ENCODE data around the gene ESRRG. TPM values are rescaled to one million over a fixed set of nuclear protein-coding genes. Genes with fewer than 3 reads are reported as not detected.

ESRRG gene
- total RNA-seq, 4 donors from 2014 or later = 0.76 to 7.0 (median 5.2) TPM

DNA sequence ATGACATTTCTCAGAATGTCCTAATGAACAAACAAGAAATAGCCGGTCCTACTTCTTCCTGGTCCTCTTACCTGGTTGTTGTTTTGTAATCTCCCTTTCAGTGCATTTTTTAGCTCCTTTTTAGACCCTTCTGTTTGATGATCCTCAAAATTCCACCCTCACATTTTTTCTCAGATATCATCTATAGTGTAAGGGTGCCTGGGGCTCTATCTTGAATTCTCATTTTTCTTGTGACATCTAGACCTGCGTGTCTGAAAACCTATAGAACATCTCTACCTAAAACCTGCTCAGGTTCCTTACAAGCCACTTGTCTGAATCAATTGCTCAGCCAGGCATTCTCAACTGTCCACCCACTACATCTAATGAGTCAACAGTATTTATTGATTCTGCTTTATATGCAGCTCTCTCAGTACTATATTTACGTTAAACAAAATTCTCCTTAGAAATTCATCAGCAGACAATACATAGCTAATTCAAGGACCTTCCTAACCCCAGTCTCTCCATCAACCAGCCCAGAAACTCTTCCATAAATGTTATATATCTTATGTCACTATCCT, 263.5 kb downstream of the ESRRG start:
- no peak overlapping the region for H3K4me3 ChIP-seq (ENCODE audit: low read depth, poor library complexity, severe bottlenecking)
- no peak for DNase-seq (ENCODE audit: low spot score in 2 of 2)
- no peak for TF ChIP-seq POLR2A (IDR thresholded peaks at IDR 0.05)
- TF ChIP-seq, protein P1, sequence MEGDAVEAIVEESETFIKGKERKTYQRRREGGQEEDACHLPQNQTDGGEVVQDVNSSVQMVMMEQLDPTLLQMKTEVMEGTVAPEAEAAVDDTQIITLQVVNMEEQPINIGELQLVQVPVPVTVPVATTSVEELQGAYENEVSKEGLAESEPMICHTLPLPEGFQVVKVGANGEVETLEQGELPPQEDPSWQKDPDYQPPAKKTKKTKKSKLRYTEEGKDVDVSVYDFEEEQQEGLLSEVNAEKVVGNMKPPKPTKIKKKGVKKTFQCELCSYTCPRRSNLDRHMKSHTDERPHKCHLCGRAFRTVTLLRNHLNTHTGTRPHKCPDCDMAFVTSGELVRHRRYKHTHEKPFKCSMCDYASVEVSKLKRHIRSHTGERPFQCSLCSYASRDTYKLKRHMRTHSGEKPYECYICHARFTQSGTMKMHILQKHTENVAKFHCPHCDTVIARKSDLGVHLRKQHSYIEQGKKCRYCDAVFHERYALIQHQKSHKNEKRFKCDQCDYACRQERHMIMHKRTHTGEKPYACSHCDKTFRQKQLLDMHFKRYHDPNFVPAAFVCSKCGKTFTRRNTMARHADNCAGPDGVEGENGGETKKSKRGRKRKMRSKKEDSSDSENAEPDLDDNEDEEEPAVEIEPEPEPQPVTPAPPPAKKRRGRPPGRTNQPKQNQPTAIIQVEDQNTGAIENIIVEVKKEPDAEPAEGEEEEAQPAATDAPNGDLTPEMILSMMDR (IDR thresholded peaks at IDR 0.05) = no peak
- intact Hi-C loops (cut with DNase I; ENCODE audit: low total_unique reads) = no loop called here
- WGBS, 2 donors = 68 to 74% methylated on average over 3 of the region's 3 CpGs

DNA sequence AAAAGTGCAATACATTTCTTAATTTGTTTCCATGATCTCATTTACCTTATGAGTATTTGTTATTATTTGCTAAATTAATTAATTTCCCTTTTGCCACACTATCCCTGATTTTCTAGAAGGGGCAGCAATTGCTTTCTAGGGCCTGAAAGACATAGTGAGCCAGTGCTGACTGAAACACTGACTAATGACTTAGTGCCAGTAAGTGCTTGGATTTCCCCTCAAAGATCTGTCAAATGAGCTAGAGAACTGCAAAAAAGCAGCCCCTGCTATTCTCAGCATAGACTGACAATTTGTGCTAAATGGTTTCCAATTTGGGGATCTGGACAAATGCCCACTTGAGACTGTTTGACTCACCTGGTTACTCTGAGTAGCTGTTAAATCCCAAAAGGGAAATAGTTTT, 264.4 kb downstream of the ESRRG start:
- DNase-seq (ENCODE audit: low spot score in 2 of 2) = no peak
- intact Hi-C loops (cut with DNase I; ENCODE audit: low total_unique reads) = no loop called here
- TF ChIP-seq POLR2A (IDR thresholded peaks at IDR 0.05) = no peak
- TF ChIP-seq, protein P1 (IDR thresholded peaks at IDR 0.05) = no peak
- no peak overlapping the region for H3K4me3 ChIP-seq (ENCODE audit: low read depth, poor library complexity, severe bottlenecking)

DNA sequence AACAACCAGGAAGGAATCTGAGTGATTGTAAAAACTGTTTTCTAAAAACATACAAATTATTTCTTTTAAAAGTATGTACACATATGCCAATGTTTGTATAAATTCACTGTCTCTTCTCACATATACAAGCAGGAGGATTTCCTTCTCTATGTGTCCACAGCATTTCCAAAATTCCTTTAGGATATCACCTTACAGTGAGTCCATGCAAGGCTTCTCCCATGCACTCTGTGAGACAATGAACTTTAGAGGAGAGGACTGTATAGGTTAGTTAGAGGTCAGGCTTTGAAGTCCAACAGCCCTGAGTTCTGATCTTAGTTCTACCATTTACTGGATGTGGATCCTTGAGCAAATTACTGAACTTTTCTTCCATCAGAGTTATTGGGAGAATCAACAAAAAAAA, 265.9 kb downstream of the ESRRG start:
- DNase-seq (ENCODE audit: low spot score in 2 of 2) = no peak
- intact Hi-C loops (cut with DNase I; ENCODE audit: low total_unique reads) = no loop called here
- no peak overlapping the region for H3K4me3 ChIP-seq (ENCODE audit: low read depth, poor library complexity, severe bottlenecking)
- TF ChIP-seq, protein P1 (IDR thresholded peaks at IDR 0.05) = no peak
- TF ChIP-seq POLR2A (IDR thresholded peaks at IDR 0.05) = no peak

DNA sequence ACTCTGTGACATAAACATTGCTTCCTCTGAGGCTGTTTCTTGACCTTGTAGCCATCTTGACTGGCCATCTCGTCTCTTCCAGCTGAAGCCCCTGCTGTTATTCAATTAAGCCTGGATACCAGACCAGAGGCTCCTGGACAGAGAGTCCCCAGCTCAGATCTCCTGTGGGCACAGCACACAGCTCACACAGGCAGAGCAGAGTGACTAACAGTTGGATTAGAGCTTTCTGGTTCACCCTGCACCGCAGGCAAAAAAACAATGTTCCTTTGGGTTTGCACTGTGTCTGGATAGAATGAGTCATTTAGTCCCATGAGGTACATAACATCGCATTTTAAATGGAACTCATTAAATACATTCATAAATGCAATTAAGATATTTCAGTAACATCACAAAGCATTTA, 266.5 kb downstream of the ESRRG start:
- H3K4me3 ChIP-seq (ENCODE audit: low read depth, poor library complexity, severe bottlenecking) = no peak overlapping the region
- no peak for TF ChIP-seq POLR2A (IDR thresholded peaks at IDR 0.05)
- TF ChIP-seq, protein P1 (IDR thresholded peaks at IDR 0.05) = no peak
- DNase-seq (ENCODE audit: low spot score in 2 of 2) = no peak
- intact Hi-C loops (cut with DNase I; ENCODE audit: low total_unique reads) = no loop called here
- WGBS, 2 donors = 57% methylated on average over 3 of the region's 3 CpGs

DNA sequence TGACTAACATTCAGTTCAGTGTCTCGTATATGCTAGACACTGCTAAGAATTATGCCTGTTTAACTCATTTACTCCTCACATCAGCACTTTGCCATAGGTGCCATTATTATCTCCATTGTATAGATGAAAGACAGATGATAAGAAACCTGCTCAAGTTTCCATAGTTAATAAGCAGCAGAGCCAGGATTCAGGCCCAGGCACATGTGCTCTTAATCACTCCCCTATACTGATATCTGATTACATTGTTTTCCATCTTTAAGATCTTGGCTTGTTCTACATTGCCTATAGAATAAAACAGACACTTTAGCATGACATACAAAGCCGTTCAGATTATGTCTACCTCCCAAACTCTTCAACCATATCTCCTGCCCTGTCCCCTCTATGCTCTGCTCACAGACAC, 269.5 kb downstream of the ESRRG start:
- TF ChIP-seq POLR2A (IDR thresholded peaks at IDR 0.05) = no peak
- TF ChIP-seq, protein P1 (IDR thresholded peaks at IDR 0.05) = no peak
- 24 to 28% methylated on average over 2 of the region's 2 CpGs for WGBS, 2 donors
- no peak for DNase-seq (ENCODE audit: low spot score in 2 of 2)
- intact Hi-C loops (cut with DNase I; ENCODE audit: low total_unique reads) = no loop called here
- H3K4me3 ChIP-seq (ENCODE audit: low read depth, poor library complexity, severe bottlenecking) = no peak overlapping the region

Measured in lower leg skin (tissue), 4 donors.